HTERT RPE-1 (cell line): ENCODE measurements around the gene ADGRB2.

Source experiments
- in situ Hi-C: fragments of 300-500 bp; cut with MboI; formaldehyde crosslinking; loops from 4 replicates; pipeline ENCODE4 v1.14.3; 2020; ENCODE audit warnings: low sequenced_read_pairs

ADGRB2 gene

GRCh38 chr1:31764312-31765040 is at the start of gene ADGRB2:
Gene ADGRB2 (minus strand): TSS chr1:31764340. CDS start chr1:31757221, 7,119 bp downstream.
- in situ Hi-C loops, result no loop called here

GRCh38 chr1:31812158-31812829 is 48.2 kb upstream of the ADGRB2 start:
- in situ Hi-C loops, result no loop called here

GRCh38 chr1:31811605-31812004 is 47.5 kb upstream of the ADGRB2 start:
- in situ Hi-C loops, result no loop called here

DNA sequence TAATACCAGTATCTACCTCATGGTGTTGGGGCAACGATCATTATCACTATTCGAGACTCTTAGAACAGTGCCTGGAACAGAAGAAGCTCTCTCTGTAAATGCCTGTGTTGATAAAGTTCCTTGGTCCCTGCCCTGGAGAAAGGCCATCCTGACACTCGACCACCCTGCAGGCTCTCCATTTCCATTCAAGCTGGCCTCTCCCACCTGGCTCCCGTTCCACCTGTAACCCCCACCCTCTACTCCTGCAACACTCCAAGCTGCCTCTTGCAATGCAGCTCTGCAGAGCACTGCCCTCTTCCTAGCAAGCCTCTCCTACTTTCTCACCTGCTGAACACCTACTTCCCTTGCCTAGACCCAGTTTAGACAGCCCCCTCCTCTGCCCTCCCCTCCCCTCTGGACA is 45.6 kb upstream of the ADGRB2 start:
- in situ Hi-C loops, result no loop called here

- in situ Hi-C loops, result no loop called here
Observed at GRCh38 chr1:31807273-31808048, 43.3 kb upstream of the ADGRB2 start.

- in situ Hi-C loops, result no loop called here
Observed at GRCh38 chr1:31805318-31805717, 41.2 kb upstream of the ADGRB2 start.

GRCh38 chr1:31804098-31804497 is 40.0 kb upstream of the ADGRB2 start:
- in situ Hi-C loops, result no loop called here

- in situ Hi-C loops, result no loop called here
Observed at GRCh38 chr1:31803610-31804009, 39.5 kb upstream of the ADGRB2 start.

DNA sequence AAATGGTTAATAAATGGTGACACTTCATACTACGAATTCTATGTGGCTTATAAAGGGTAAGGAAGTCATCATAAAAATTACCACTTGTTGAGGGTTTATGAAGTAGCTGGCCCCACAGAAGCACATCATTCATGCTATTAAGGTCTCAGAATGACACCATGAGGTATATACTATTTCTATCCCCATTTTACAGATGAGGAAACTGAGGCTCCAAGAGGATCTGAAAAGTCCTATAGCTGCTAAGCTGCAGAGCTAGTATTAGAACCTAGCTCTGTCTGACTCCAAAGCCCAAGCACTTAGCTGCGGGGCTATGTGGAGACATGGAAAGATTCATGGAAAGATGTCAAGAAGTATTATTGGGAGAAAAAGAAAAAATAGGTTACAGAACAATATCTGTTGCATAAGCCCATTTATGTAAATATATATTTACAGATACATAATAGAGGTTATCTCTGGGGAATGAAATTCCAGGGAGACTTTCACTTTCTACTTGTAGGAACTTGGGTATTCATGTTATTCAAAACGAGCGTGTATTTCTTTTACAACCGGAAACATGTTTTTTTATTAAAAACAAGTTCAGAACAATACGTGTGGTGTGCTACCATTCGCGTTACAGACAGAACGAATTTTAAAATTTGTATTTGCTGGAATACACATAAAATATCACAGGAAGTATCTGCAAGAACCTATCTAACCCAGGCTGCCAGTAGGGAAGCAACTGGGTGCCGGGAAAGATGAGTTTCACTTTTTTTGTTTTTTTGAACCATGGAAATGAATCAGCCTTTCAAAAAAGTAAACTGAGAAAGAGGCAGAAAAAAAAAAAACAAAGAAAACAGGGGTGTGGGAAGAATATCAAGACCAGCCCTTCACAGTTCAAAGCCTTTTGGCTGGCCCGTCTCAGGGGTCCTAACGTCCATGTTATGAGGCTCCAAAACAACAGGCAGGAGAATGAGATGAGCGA is 38.3 kb upstream of the ADGRB2 start:
- in situ Hi-C loops, result no loop called here

DNA sequence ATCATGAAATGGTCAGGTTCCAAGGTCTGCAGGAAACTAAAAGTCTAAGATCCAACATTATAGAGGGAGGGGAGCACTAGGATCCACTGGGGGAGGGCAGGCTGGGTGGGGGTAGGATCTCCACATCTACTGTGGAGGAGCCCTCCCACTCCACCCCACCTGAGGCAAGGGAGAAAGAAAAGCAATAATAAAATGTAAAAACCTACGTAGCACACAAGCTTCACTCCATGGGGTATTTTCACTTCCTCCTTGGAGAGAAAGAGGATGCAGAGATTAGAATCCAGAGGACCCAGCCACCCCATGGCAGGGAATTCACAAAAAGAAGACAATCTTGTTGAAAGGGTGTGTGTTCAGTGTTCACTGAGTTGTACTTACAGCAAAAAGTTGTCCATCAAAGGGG is 37.3 kb upstream of the ADGRB2 start:
- in situ Hi-C loops, result no loop called here

- in situ Hi-C loops, result no loop called here
Observed at GRCh38 chr1:31800674-31800967, 36.5 kb upstream of the ADGRB2 start.

GRCh38 chr1:31799895-31800673 is 35.9 kb upstream of the ADGRB2 start:
- in situ Hi-C loops, result no loop called here

GRCh38 chr1:31799196-31799894 is 35.2 kb upstream of the ADGRB2 start:
- in situ Hi-C loops, result no loop called here

DNA sequence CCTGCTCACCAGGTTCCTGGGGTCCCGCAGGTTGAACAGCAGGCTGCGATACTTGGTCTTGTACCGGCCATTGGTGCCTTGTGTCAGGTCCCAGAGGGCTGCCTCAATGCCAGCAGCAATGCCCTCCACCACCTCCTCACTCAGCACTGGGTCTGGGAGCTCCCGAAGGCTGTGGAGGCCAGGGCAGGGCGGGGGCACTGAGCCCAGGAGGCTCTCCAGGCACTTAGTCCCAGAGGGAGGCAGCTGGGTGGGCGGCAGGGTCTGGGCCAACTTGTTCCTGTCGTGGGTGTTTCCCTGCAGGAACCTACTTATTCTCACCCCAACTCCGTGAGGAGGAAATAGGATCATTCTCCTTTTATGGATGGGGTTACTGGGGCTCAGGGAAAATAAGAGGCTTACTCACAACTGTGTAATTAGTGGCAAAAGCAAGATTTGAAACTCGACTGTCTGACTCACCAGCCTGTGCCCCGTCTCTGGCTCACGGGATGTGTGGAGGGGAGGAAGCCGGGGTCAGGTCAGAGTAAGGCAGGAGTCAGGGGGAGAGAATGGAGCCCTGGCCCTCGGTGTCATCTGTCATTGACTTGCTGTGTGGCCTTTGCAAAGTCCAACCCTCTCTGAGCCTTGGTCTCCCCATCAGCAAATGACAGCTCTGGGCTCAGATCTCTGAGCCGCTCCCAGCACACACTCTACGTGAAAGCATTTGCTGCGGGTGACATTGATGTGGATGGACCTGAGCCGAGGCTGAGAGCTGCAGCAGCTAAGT is 34.5 kb upstream of the ADGRB2 start:
- in situ Hi-C loops, result no loop called here

DNA sequence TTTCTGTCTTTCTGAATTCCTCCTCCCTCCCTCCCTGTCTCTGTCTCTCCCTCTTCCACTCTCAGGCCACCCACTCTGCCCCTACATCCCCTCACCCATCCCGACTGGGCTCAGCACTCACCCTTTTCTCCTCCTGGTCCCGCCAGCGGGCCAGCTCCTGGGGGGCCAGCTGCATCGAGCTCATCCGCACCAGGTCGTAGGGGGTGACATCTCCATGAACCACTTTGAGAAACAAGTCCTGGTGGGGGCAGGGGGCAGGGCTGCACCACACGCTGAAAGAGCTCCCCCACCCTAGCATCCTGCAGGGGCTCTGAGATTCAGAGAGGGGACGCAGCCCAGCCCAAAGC is 33.9 kb upstream of the ADGRB2 start:
- in situ Hi-C loops, result no loop called here

GRCh38 chr1:31797216-31797615 is 33.1 kb upstream of the ADGRB2 start:
- in situ Hi-C loops, result no loop called here

- in situ Hi-C loops, result no loop called here
Observed at GRCh38 chr1:31796707-31797106, 32.6 kb upstream of the ADGRB2 start.

DNA sequence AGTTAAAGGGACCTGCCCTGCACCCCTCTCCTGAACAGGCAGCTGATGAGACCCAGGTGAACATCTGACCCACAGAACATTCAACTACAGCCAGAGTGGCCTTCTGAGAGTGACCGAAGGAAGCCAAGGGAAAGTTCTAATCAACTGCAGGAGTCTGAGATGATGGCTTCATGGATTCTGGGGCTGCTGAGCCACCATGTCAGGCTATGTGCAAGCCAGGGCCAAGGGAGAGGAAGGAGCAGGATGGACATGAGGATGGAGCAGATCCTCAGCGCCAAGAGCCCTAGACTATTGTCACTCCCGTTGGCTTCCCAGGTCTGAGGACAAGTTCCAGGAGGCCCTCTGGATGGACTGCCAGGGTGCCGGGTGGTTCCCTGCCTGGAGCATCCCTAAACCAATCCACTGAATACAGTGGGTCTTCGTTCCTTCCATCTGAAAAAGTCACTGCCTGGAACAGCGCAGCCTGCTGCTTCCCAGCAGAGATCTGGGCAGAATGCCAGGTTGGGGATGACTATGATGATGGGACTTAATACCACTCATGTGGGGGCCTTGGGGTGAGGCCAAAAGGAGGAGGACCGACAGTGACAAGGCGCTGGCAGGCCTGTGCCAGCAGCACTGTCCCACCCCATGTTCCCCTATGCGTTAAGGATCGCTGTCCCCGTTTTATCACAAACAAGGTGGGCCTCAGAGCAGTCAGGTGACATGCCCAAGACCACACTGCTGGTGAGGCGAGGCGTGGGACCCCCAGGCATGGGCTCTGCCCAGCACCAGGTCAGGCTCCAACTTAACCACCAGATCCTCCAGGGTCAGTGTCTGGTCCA is 31.9 kb upstream of the ADGRB2 start:
- in situ Hi-C loops, result no loop called here
